Activated naive CD8-positive, alpha-beta T cell (primary cell): ENCODE results near the gene P4HA1.
"Not testable (repeated sequence)": the region's sequence is repeated elsewhere in the genome, so short reads cannot be mapped to it uniquely, and the experiment has no call there.

Experiments used
- H3K27ac Mint-ChIP-seq: one replicate; pipeline ENCODE4 v1.8.0; 2021; ENCODE audit warnings: mixed read lengths
- H3K27me3 Mint-ChIP-seq: one replicate; pipeline ENCODE4 v1.8.0; 2021; ENCODE audit warnings: mixed read lengths
- H3K36me3 Mint-ChIP-seq: one replicate; pipeline ENCODE4 v1.8.0; 2021; ENCODE audit warnings: mixed read lengths
- H3K4me1 Mint-ChIP-seq: one replicate; pipeline ENCODE4 v1.8.0; 2021; ENCODE audit warnings: low read depth, mixed read lengths
- H3K4me3 Mint-ChIP-seq: one replicate; pipeline ENCODE4 v1.8.0; 2021; ENCODE audit warnings: mild to moderate bottlenecking, mixed read lengths
- H3K9me3 Mint-ChIP-seq: one replicate; pipeline ENCODE4 v1.8.0; 2021; ENCODE audit warnings: low read depth, mixed read lengths

P4HA1 gene

GRCh38 chr10:73109248-73109652, 12.6 kb upstream of the P4HA1 start:
- not testable (repeated sequence) for H3K27ac Mint-ChIP-seq, H3K9me3 Mint-ChIP-seq, H3K4me3 Mint-ChIP-seq, H3K27me3 Mint-ChIP-seq
- Mint-ChIP-seq H3K36me3 (peaks cover 16% of the 10 kb centered on the region), H3K4me1 (peaks cover 13% of the 10 kb centered on the region)

GRCh38 chr10:73106301-73106700, 9.6 kb upstream of the P4HA1 start:
- H3K36me3 Mint-ChIP-seq = peaks cover 16% of the 10 kb centered on the region
- H3K9me3 Mint-ChIP-seq = no peaks in the 10 kb centered on the region
- no peak overlapping the region for H3K27ac Mint-ChIP-seq
- no peak overlapping the region for H3K4me3 Mint-ChIP-seq
- H3K4me1 Mint-ChIP-seq = peaks cover 10% of the 10 kb centered on the region
- H3K27me3 Mint-ChIP-seq = no peaks in the 10 kb centered on the region

GRCh38 chr10:73099141-73099540, 2.5 kb upstream of the P4HA1 start:
- no peak overlapping the region for H3K4me3 Mint-ChIP-seq
- H3K9me3 Mint-ChIP-seq = no peaks in the 10 kb centered on the region
- H3K36me3 Mint-ChIP-seq = no peaks in the 10 kb centered on the region
- no peak overlapping the region for H3K27ac Mint-ChIP-seq
- H3K27me3 Mint-ChIP-seq = no peaks in the 10 kb centered on the region
- peaks cover 22% of the 10 kb centered on the region for H3K4me1 Mint-ChIP-seq

GRCh38 chr10:73097305-73097670, 622 bp upstream of the P4HA1 start:
- H3K9me3 Mint-ChIP-seq = no peaks in the 10 kb centered on the region
- peak overlapping the region; percentile 90 for H3K4me3 Mint-ChIP-seq
- H3K36me3 Mint-ChIP-seq = no peaks in the 10 kb centered on the region
- no peaks in the 10 kb centered on the region for H3K27me3 Mint-ChIP-seq
- peaks cover 28% of the 10 kb centered on the region for H3K4me1 Mint-ChIP-seq
- peak overlapping the region; percentile 96 for H3K27ac Mint-ChIP-seq

GRCh38 chr10:73096041-73096448, 621 bp downstream of the P4HA1 start:
- Mint-ChIP-seq H3K4me3 (peak overlapping the region; percentile 90), H3K9me3 (no peaks in the 10 kb centered on the region), H3K27me3 (no peaks in the 10 kb centered on the region), H3K4me1 (peaks cover 36% of the 10 kb centered on the region), H3K36me3 (peaks cover 3% of the 10 kb centered on the region), H3K27ac (peak overlapping the region; percentile 96)

- H3K27ac Mint-ChIP-seq = peak overlapping the region; percentile 96
- peaks cover 36% of the 10 kb centered on the region for H3K4me1 Mint-ChIP-seq
- H3K9me3 Mint-ChIP-seq = no peaks in the 10 kb centered on the region
- peak overlapping the region; percentile 90 for H3K4me3 Mint-ChIP-seq
- H3K36me3 Mint-ChIP-seq = peaks cover 3% of the 10 kb centered on the region
- no peaks in the 10 kb centered on the region for H3K27me3 Mint-ChIP-seq
Measured at GRCh38 chr10:73095481-73096021, 1.1 kb downstream of the P4HA1 start.

GRCh38 chr10:73094986-73095480, 1.6 kb downstream of the P4HA1 start:
- Mint-ChIP-seq H3K36me3 (peaks cover 3% of the 10 kb centered on the region), H3K9me3 (no peaks in the 10 kb centered on the region), H3K4me1 (peaks cover 36% of the 10 kb centered on the region), H3K27me3 (no peaks in the 10 kb centered on the region), H3K27ac (peak overlapping the region; percentile 96), H3K4me3 (peak overlapping the region; percentile 90)

- Mint-ChIP-seq H3K9me3 (no peaks in the 10 kb centered on the region), H3K36me3 (peaks cover 3% of the 10 kb centered on the region), H3K4me3 (peak overlapping the region; percentile 90), H3K4me1 (peaks cover 36% of the 10 kb centered on the region), H3K27ac (no peak overlapping the region), H3K27me3 (no peaks in the 10 kb centered on the region)
Measured at GRCh38 chr10:73093922-73094850, 2.5 kb downstream of the P4HA1 start.

GRCh38 chr10:73092830-73093229, 3.8 kb downstream of the P4HA1 start:
- Mint-ChIP-seq H3K4me1 (peaks cover 34% of the 10 kb centered on the region), H3K4me3 (no peak overlapping the region), H3K36me3 (peaks cover 3% of the 10 kb centered on the region), H3K9me3 (no peaks in the 10 kb centered on the region), H3K27ac (no peak overlapping the region), H3K27me3 (no peaks in the 10 kb centered on the region)

GRCh38 chr10:73088304-73088703, 8.4 kb downstream of the P4HA1 start:
- no peaks in the 10 kb centered on the region for H3K9me3 Mint-ChIP-seq
- peaks cover 14% of the 10 kb centered on the region for H3K4me1 Mint-ChIP-seq
- no peak overlapping the region for H3K4me3 Mint-ChIP-seq
- H3K36me3 Mint-ChIP-seq = peaks cover 3% of the 10 kb centered on the region
- no peak overlapping the region for H3K27ac Mint-ChIP-seq
- no peaks in the 10 kb centered on the region for H3K27me3 Mint-ChIP-seq

- H3K27me3 Mint-ChIP-seq = no peaks in the 10 kb centered on the region
- H3K4me1 Mint-ChIP-seq = peaks cover 14% of the 10 kb centered on the region
- H3K27ac Mint-ChIP-seq = no peak overlapping the region
- peaks cover 1% of the 10 kb centered on the region for H3K36me3 Mint-ChIP-seq
- H3K4me3 Mint-ChIP-seq = no peak overlapping the region
- no peaks in the 10 kb centered on the region for H3K9me3 Mint-ChIP-seq
Measured at GRCh38 chr10:73086816-73087215, 9.8 kb downstream of the P4HA1 start.

- Mint-ChIP-seq H3K36me3 (no peaks in the 10 kb centered on the region), H3K4me1 (peaks cover 15% of the 10 kb centered on the region), H3K27me3 (no peaks in the 10 kb centered on the region), H3K27ac (no peak overlapping the region), H3K4me3 (no peak overlapping the region), H3K9me3 (no peaks in the 10 kb centered on the region)
Measured at GRCh38 chr10:73084209-73084608, 12.5 kb downstream of the P4HA1 start.

- peaks cover 17% of the 10 kb centered on the region for H3K4me1 Mint-ChIP-seq
- no peaks in the 10 kb centered on the region for H3K9me3 Mint-ChIP-seq
- no peaks in the 10 kb centered on the region for H3K27me3 Mint-ChIP-seq
- no peaks in the 10 kb centered on the region for H3K36me3 Mint-ChIP-seq
- no peak overlapping the region for H3K27ac Mint-ChIP-seq
- no peak overlapping the region for H3K4me3 Mint-ChIP-seq
Measured at GRCh38 chr10:73083221-73083620, 13.4 kb downstream of the P4HA1 start.

- no peaks in the 10 kb centered on the region for H3K36me3 Mint-ChIP-seq
- H3K9me3 Mint-ChIP-seq = no peaks in the 10 kb centered on the region
- H3K27me3 Mint-ChIP-seq = no peaks in the 10 kb centered on the region
- no peak overlapping the region for H3K27ac Mint-ChIP-seq
- no peak overlapping the region for H3K4me3 Mint-ChIP-seq
- H3K4me1 Mint-ChIP-seq = peaks cover 23% of the 10 kb centered on the region
Measured at GRCh38 chr10:73079779-73080541, 16.7 kb downstream of the P4HA1 start.
